Non-pigmented ciliary epithelial cell (primary cell): ENCODE measurements around the gene ASB3.

Experiments
- DNase-seq: peaks from one replicate; pipeline ENCODE4 v3.0.0-alpha.2; 2010; ENCODE audit warnings: low read depth

The ASB3 gene

DNA sequence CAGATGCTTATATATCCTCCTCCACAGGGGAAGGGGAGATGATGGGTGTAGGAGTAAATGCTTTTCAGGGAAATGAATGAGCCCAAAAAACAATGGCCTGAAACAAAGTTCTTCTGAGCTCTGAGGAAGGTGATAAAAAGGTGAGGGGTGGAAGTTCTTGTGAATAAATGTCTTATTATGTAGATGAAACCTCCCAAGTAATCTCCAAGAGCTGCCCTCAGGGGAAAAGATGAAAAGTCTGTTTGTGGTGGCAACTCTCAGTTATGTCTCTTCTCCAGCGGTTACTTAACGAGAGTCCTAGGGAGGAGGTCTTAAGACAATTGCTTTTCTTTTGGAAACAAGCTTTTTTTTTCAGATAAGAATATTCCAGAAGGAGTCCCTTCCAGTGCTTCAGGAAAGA is 134.6 kb downstream of the ASB3 start:
- no peak for DNase-seq

DNA sequence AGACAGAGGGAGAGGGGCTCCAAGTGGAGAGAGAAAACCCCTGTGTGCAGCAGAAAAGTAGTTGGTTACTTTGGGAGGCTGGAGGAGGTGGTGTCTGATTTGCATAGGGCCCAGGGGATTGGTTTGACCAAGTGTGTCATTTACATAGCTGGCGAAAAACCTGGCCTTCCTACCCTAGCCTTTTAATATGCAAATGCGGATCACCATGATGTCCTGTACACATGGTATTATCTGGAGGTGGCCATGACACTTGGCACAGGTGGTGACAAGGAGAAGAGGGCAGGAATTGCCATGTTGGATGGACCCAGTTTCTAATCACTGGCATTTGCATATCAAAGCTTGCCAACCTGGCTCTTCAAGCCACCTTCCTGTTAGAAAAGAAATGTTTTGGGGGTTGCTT is 140.0 kb downstream of the ASB3 start:
- DNase-seq, result no peak

DNA sequence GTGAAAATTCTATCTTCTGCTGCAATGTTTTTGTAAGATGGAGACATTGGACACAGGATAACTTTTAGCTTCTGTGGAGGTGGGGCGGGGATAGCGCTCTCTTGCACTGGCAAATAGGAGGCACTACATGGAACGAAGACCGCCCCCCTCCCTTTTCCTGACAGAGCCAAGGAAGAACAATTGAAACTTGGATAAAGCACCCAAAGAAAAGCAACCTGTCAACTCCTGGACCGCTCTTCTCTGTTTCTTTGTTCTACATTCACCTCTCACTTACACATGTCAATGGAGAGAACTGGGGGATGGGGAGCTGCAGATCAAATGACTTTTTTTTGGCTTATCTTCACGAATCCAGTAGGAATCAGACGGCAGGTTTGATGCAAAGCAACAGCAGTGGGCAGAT is 145.5 kb downstream of the ASB3 start:
- no peak for DNase-seq

DNA sequence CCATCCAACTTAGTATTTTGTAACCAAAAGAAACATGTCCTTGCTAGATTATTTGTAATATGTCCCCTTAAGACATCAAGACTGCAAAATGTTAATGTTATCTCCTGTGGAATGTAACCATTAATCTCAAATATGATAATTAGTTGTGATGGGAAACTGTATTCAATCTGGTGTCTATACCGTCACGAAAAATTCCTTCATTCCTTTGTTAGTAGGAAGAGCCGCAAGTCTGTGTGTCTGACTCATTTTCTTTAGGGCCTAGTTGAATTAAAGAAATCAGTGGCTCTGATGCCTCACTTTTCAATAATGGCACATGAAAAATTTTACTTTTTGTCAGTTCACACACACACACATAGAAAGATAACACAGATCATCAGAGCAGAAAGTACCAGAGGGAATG is 146.3 kb downstream of the ASB3 start:
- no peak for DNase-seq

DNA sequence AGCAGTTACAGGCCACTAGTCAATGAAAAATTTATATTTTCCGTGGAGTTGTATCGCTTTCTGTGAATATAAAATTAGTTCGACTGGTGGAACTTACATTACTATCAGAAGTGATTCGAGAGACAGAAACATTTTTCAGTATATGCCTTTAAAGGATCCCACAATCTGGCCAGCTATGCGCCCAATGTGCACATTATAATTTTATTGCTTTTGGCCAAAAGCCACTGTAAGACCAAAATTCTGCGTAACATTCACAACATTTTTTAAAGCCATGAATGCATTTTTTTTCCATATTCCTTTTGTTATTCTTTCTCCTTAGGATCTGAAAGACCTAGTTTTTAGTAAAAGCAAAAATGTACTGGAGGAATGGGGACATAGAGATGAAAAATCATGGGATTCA is 150.2 kb downstream of the ASB3 start:
- DNase-seq, result no peak

DNA sequence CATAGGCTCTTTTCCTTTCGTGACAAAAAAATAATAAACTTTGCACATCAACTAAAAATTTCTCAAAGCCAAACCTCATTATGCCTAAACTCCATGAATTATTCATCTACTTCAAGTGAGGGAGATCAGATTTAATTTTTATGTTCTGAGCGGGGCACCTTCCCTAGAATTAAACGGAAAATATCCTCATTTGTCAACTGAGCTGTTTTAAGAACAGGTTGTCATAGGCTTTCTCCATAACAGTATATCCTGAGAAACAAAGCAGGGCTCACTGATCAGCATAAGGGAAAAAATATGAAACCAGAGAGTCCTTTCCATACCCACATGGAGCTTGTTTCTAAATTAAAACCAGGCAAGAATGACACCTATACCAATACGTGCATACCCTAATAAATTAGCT is 150.6 kb downstream of the ASB3 start:
- no peak for DNase-seq

DNA sequence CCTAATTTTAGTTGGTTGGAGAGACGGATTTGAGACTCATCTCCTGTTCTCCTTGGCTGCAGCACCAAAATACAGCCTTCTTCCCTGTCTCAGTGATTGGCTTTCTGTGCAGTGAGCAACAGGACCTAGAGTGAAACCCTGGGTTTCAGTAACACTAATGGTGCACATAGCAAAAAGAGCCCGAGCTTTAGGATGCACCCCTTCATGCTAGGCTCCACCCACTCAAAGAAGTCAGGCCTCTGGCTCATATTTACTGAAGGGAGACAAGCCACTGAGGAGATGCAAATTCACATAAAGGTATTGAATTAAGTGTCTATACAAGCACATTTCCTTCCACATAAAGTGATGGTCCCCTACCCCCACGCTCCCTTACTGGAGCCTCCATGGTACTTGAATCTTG is 151.1 kb downstream of the ASB3 start:
- no peak for DNase-seq

DNA sequence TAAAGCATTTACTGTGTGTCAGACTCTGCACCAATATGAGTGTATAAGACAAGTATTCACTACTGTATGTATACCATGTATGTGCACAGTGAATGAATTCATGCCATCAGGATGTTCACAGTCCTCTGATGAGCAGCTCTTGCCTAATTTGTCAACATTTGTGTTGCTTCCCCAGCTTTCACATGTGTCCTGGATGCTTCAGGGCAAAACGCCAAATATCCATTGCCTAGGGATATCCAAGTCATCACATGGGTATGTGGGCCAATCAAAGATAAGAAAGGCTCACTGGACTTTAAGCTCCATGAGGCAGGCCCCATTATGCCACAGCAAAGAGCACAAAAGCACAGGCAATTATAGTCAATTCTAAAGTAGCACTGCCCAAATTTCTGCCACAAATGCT is 153.3 kb downstream of the ASB3 start:
- DNase-seq, result no peak

DNA sequence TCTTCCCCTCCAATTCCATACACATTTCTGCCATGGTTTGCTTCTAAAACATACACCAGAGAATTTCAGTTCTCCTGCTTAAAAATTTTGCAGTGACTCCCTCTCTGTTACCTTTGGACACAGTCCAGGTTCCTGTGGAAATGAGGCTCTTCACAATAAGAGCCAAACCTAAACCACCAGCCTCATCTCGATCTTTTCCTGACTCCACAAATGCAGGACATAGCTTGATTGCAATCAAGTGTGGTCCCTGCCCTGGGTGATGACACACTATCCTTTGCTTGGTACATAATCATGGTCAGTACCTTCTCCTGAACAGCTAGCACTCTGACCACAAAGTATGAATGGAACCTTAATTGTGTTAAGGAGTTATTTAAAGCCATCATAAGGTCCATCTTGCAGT is 154.0 kb downstream of the ASB3 start:
- peak; percentile 44 for DNase-seq

DNA sequence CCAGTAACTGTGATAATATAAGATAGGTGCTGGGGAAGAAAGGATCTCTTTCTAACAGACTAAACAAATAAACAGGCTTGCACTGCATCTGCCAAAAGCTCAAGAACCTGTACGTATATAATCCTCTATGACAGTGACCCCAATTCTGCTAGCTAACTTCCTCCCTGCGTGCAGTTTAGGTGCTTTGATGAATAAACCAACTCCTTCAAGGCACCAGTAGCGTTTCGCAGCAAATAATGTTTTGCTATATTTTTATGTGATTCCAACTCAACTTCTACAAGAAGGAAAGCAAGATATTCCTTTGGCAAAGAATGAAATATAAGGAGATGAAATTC is 154.7 kb downstream of the ASB3 start:
- DNase-seq, result no peak

DNA sequence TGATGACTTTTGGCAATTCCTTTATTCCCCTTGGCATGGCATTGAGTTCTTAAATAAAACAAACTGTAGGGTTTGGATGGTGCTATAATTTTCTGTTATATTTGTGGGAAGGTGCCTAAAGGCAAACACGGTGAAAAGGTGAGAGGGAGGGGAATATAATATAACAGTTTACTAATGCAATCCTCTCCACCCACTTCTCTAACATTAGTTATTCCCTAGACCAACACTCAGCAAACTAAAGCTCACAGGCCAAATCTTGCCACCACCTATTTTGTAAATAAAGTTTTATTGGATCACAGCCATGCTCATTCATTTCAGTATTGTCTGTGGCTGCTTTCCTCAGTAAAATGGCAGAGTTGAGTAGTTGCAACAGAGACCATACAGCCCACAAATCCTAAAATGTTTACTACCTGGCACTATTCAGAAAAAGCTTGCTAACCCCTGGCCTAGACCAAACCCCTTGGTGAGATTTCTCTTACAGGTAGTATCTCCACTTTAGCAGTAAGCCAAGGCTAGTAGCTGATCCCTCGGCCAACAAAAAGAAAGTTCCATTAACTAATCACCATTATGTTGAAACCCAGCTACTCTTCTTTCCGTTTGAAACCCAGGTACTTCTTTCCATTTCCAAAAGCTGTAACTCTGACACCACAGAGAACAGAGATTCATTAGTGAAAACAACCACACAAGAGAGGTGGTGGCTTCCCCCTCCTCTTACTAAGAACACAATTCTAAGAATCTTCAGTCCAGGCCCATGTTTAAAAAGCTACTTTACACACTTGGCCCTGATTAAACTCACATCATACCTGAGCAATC is 155.2 kb downstream of the ASB3 start:
- no peak for DNase-seq

DNA sequence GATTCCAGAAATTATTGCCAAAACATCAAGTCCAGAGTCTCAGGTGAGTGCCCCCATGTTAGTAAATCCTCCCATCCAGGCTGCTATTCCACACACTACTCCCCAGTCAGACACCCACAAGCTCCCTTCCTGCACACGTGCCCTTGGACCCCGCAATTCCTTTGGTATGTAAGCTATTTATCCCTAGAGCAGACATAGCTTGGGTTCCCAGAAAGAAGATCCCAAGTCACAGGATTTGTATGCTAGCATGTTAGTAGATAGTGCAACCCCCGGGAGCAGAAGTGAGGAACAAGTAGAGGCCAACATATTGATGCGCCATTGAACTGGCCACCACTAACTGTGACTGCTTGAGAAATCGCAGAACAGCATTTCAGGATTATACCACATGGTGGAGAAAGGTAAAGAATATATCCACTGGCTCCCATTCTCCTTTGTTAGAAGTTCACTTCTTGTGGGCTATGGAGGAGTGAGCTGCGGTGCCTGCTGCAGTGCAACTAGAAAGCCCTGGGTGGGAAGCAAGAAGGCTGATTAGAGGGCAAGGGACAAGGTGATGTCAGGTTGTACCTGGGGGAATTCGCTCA is 156.6 kb downstream of the ASB3 start:
- DNase-seq, result no peak

DNA sequence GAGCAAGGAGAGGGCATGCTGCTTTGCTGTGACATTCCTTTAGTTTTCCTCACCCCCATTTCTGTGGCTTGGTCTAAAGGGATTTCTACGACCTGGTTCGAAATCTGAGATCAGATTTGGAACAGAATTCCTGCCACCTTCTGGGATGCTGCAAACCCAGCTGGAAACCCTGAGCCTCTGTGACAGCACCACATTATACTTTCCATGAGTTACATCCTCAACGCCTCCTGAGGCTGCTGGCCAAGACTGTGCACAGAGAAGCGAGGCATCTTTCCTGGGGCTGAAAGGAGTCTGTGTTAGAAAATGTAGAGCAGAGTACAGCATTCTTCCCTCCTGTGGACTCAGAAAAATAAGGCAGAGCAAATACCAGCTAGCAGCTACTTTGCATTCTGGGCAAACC is 157.3 kb downstream of the ASB3 start:
- DNase-seq, result no peak

DNA sequence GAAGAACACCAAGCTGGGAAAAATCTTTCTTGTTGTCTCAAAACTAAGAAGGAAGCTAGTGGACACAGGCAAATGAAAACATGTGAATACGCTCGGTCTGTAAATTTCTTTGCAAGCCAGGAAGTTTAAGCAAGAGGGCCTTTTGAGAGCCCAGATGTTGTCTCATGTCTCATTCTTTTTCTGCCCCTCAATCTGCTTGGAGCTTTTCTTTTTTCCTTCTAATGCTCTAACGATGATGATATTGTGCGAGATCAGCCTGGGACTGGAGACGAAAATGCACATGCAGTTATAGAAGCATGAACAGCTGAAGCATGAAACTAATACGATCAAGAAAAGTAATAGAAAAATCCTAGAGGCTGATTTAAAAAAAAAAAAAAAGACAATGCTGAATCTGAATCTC is 157.8 kb downstream of the ASB3 start:
- no peak for DNase-seq

DNA sequence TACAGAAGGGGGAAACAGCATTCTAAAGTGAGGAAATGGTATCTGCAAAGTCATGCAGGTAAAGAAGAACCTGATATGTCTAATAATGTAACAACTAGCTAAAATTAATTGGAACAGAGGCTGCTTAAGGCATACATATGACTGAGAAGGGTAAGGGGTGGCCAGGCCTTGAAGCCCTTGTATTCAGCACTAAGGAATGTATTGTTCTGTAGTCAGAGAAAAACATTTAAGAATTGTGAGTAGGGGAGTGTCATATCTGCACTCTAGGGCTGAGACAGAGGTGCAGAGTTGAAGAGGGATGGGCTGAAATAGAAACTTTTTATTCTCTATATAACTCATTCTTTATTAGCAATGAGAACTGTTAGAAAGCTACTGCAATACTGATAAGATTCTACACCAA is 164.6 kb downstream of the ASB3 start:
- DNase-seq, result no peak

DNA sequence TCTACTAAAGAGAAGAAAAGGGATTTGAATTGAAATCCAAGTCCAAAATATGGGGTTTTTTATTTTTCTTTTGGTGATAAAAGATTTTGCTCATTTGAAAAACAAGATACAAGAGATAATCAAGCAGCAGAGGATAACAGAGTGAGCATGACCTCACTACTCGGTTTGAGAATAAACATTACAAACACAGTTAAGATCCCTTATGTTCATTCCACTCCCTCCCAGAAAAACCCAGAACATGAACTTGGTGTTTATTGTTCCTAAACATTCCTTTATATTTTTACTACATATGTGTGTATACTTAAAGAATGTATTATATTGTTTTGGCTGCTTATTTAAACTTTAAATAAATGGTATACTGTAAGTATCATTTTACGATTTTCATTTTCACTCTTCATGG is 165.8 kb downstream of the ASB3 start:
- no peak for DNase-seq
